Natural killer cell treated with Interleukin-12 subunit alpha and Interleukin-12 subunit beta and Interleukin-15 and Interleukin-18, amount 100 ng/mL, for 72 hours (primary cell): Measurements from ENCODE around the gene ZNF625. TPM values are rescaled to one million over a fixed set of nuclear protein-coding genes. Genes with fewer than 3 reads are reported as not detected.

Experiments used
- ATAC-seq, 2 donors: fragments of 150-1000 bp; cut with Tn5 transposase in 1 of 2; sonication (Bioruptor Pico), chemical (Tn5 transposase) in 1 of 2; 2 replicates each; pipeline ENCODE4 v1.10.0; 2021
- DNase-seq: peaks from one replicate; pipeline ENCODE4 v3.0.0; 2022; ENCODE audit warnings: low spot score
- H3K27ac Mint-ChIP-seq, 2 donors: 1 replicate in 1 of 2; 2 replicates in 1 of 2; pipeline ENCODE4 v1.8.0; 2022; ENCODE audit warnings: mixed read lengths in 2 of 2, mild to moderate bottlenecking in 1 of 2, moderate library complexity in 1 of 2
- H3K27me3 Mint-ChIP-seq, 2 donors: 1 replicate in 1 of 2; 2 replicates in 1 of 2; pipeline ENCODE4 v1.8.0; 2022; ENCODE audit warnings: mixed read lengths in 2 of 2
- H3K36me3 Mint-ChIP-seq: one replicate; pipeline ENCODE4 v1.8.0; 2022; ENCODE audit warnings: mixed read lengths
- H3K4me1 Mint-ChIP-seq, 2 donors: 1 replicate in 1 of 2; 2 replicates in 1 of 2; pipeline ENCODE4 v1.8.0; 2022; ENCODE audit warnings: low read depth in 2 of 2, mixed read lengths in 2 of 2, mild to moderate bottlenecking in 1 of 2
- H3K4me3 Mint-ChIP-seq: one replicate; pipeline ENCODE4 v1.8.0; 2022; ENCODE audit warnings: mixed read lengths
- H3K9me3 Mint-ChIP-seq: 2 replicates; pipeline ENCODE4 v1.8.0; 2022; ENCODE audit warnings: mixed read lengths
- total RNA-seq, 2 donors: library from RNA; stranded (reverse); gene quantifications; one replicate each; pipeline ENCODE4 v1.2.3, GENCODE V29; 2022

ZNF625 gene
- 1 to 10 TPM; 5.1 to 7.8 TPM for total RNA-seq

- ATAC-seq (peak; percentile 93), DNase-seq (peak; percentile 78)
- no peaks in the 10 kb centered on the region for H3K27me3 Mint-ChIP-seq
- no peaks in the 10 kb centered on the region for H3K9me3 Mint-ChIP-seq
- peaks cover 10 to 12% of the 10 kb centered on the region in 2 donors for H3K4me1 Mint-ChIP-seq
- peak within 1 kb of the TSS; percentile 43 to 89 for H3K27ac Mint-ChIP-seq
- no peaks in the 10 kb centered on the region for H3K36me3 Mint-ChIP-seq
- H3K4me3 Mint-ChIP-seq, result peak within 1 kb of the TSS; percentile 89
Measured at GRCh38 chr19:12156223-12157058, at the start of gene ZNF625. Gene ZNF625, minus strand, starts transcription at chr19:12156734. Its CDS starts 176 bp downstream, at chr19:12156558.

GRCh38 chr19:12205296-12205695 is 48.8 kb upstream of the ZNF625 start:
- peaks cover 15% of the 10 kb centered on the region for H3K9me3 Mint-ChIP-seq

GRCh38 chr19:12202250-12202649 is 45.7 kb upstream of the ZNF625 start:
- Mint-ChIP-seq H3K4me3 (no peak overlapping the region), H3K9me3 (peaks cover 13% of the 10 kb centered on the region), H3K27ac (no peak overlapping the region), H3K4me1 (peaks cover 5 to 19% of the 10 kb centered on the region in 2 donors), H3K27me3 (no peaks in the 10 kb centered on the region), H3K36me3 (peaks cover 29% of the 10 kb centered on the region)
- peak; percentile 64 for DNase-seq
- ATAC-seq, result peak; percentile 53 to 56

More at GRCh38 chr19:12205296-12205695, 48.8 kb upstream of the ZNF625 start:
- Mint-ChIP-seq H3K27me3 (no peaks in the 10 kb centered on the region), H3K36me3 (peaks cover 43% of the 10 kb centered on the region), H3K4me1 (peaks cover 5 to 9% of the 10 kb centered on the region in 2 donors), H3K4me3 (no peak overlapping the region), H3K27ac (no peak overlapping the region)
- no peak for DNase-seq
- no peak for ATAC-seq

GRCh38 chr19:12199757-12200419 is 43.4 kb upstream of the ZNF625 start:
- Mint-ChIP-seq H3K9me3 (peaks cover 6% of the 10 kb centered on the region), H3K36me3 (peaks cover 21% of the 10 kb centered on the region), H3K27me3 (no peaks in the 10 kb centered on the region), H3K27ac (no peak overlapping the region), H3K4me3 (no peak overlapping the region), H3K4me1 (peaks cover 10 to 20% of the 10 kb centered on the region in 2 donors)
- DNase-seq, result no peak
- ATAC-seq, result no peak

- DNase-seq, result no peak
- H3K9me3 Mint-ChIP-seq, result peaks cover 6% of the 10 kb centered on the region
- peaks cover 15% of the 10 kb centered on the region for H3K36me3 Mint-ChIP-seq
- H3K4me1 Mint-ChIP-seq, result peaks cover 10 to 26% of the 10 kb centered on the region in 2 donors
- H3K4me3 Mint-ChIP-seq, result no peak overlapping the region
- ATAC-seq, result no peak
- no peaks in the 10 kb centered on the region for H3K27me3 Mint-ChIP-seq
- no peak overlapping the region for H3K27ac Mint-ChIP-seq
Measured at GRCh38 chr19:12198136-12198535, 41.6 kb upstream of the ZNF625 start.

- ATAC-seq (peak; percentile 96 to 99), DNase-seq (peak; percentile 91)
- H3K36me3 Mint-ChIP-seq, result peaks cover 30% of the 10 kb centered on the region
- H3K4me3 Mint-ChIP-seq, result peak overlapping the region; percentile 86
- peaks cover 5 to 27% of the 10 kb centered on the region in 2 donors for H3K4me1 Mint-ChIP-seq
- H3K27ac Mint-ChIP-seq, result peak overlapping the region; percentile 53 to 87
- peaks cover 6% of the 10 kb centered on the region for H3K9me3 Mint-ChIP-seq
- no peaks in the 10 kb centered on the region for H3K27me3 Mint-ChIP-seq
Measured at GRCh38 chr19:12194827-12195731, 38.5 kb upstream of the ZNF625 start.

GRCh38 chr19:12187625-12188024 is 31.1 kb upstream of the ZNF625 start:
- H3K27ac Mint-ChIP-seq, result no peak overlapping the region
- peaks cover 76% of the 10 kb centered on the region for H3K36me3 Mint-ChIP-seq
- peaks cover 0 to 10% of the 10 kb centered on the region in 2 donors for H3K4me1 Mint-ChIP-seq
- H3K9me3 Mint-ChIP-seq, result peaks cover 20% of the 10 kb centered on the region
- H3K4me3 Mint-ChIP-seq, result no peak overlapping the region
- ATAC-seq (no peak), DNase-seq (no peak)
- no peaks in the 10 kb centered on the region for H3K27me3 Mint-ChIP-seq

GRCh38 chr19:12180377-12180776 is 23.8 kb upstream of the ZNF625 start:
- DNase-seq (no peak), ATAC-seq (no peak)
- Mint-ChIP-seq H3K4me3 (peak overlapping the region; percentile 7), H3K36me3 (peaks cover 37% of the 10 kb centered on the region), H3K9me3 (peaks cover 3% of the 10 kb centered on the region), H3K27me3 (no peaks in the 10 kb centered on the region), H3K4me1 (peaks cover 27 to 41% of the 10 kb centered on the region in 2 donors), H3K27ac (peak overlapping the region; percentile 2 to 9)

GRCh38 chr19:12166626-12167025 is 10.1 kb upstream of the ZNF625 start:
- Mint-ChIP-seq H3K4me3 (no peak overlapping the region), H3K4me1 (peaks cover 33 to 43% of the 10 kb centered on the region in 2 donors), H3K36me3 (peaks cover 27% of the 10 kb centered on the region), H3K9me3 (no peaks in the 10 kb centered on the region), H3K27me3 (no peaks in the 10 kb centered on the region), H3K27ac (peak overlapping the region in 1 of 2 donors; percentile 34)
- DNase-seq (no peak), ATAC-seq (no peak)

- peak overlapping the region; percentile 97 for H3K4me3 Mint-ChIP-seq
- no peak for DNase-seq
- H3K36me3 Mint-ChIP-seq, result peaks cover 23% of the 10 kb centered on the region
- H3K9me3 Mint-ChIP-seq, result no peaks in the 10 kb centered on the region
- peak overlapping the region; percentile 91 to 93 for H3K27ac Mint-ChIP-seq
- H3K4me1 Mint-ChIP-seq, result peaks cover 33 to 37% of the 10 kb centered on the region in 2 donors
- no peaks in the 10 kb centered on the region for H3K27me3 Mint-ChIP-seq
- ATAC-seq, result no peak
Measured at GRCh38 chr19:12163826-12164225, 7.3 kb upstream of the ZNF625 start.

GRCh38 chr19:12162882-12163806 is 6.6 kb upstream of the ZNF625 start, which contains the start of gene ZNF136:
Gene ZNF136, plus strand, starts transcription at chr19:12163096. Its CDS starts 108 bp downstream, at chr19:12163204.
- peaks cover 33 to 36% of the 10 kb centered on the region in 2 donors for H3K4me1 Mint-ChIP-seq
- DNase-seq (peak; percentile 95), ATAC-seq (peak; percentile 99)
- H3K9me3 Mint-ChIP-seq, result no peaks in the 10 kb centered on the region
- peak within 1 kb of the TSS; percentile 91 to 93 for H3K27ac Mint-ChIP-seq
- peak within 1 kb of the TSS; percentile 97 for H3K4me3 Mint-ChIP-seq
- peaks cover 23% of the 10 kb centered on the region for H3K36me3 Mint-ChIP-seq
- no peaks in the 10 kb centered on the region for H3K27me3 Mint-ChIP-seq

- Mint-ChIP-seq H3K27me3 (no peaks in the 10 kb centered on the region), H3K36me3 (peaks cover 23% of the 10 kb centered on the region), H3K9me3 (no peaks in the 10 kb centered on the region), H3K27ac (peak overlapping the region; percentile 91 to 93), H3K4me1 (peaks cover 33 to 36% of the 10 kb centered on the region in 2 donors), H3K4me3 (peak overlapping the region; percentile 97)
- ATAC-seq (peak in 1 of 2 donors; percentile 8), DNase-seq (no peak)
Measured at GRCh38 chr19:12162513-12162881, 6.0 kb upstream of the ZNF625 start.
